ENCODE measurements around the gene PDLIM3. TPM values are rescaled to one million over a fixed set of nuclear protein-coding genes. Genes with fewer than 3 reads are reported as not detected.

The PDLIM3 gene, protein sequence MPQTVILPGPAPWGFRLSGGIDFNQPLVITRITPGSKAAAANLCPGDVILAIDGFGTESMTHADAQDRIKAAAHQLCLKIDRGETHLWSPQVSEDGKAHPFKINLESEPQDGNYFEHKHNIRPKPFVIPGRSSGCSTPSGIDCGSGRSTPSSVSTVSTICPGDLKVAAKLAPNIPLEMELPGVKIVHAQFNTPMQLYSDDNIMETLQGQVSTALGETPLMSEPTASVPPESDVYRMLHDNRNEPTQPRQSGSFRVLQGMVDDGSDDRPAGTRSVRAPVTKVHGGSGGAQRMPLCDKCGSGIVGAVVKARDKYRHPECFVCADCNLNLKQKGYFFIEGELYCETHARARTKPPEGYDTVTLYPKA
- 100 to 1,000 TPM in 1 of 6 donors, 10 to 100 TPM in 5; 15.9 to 183 (median 42.2) TPM for total RNA-seq

DNA sequence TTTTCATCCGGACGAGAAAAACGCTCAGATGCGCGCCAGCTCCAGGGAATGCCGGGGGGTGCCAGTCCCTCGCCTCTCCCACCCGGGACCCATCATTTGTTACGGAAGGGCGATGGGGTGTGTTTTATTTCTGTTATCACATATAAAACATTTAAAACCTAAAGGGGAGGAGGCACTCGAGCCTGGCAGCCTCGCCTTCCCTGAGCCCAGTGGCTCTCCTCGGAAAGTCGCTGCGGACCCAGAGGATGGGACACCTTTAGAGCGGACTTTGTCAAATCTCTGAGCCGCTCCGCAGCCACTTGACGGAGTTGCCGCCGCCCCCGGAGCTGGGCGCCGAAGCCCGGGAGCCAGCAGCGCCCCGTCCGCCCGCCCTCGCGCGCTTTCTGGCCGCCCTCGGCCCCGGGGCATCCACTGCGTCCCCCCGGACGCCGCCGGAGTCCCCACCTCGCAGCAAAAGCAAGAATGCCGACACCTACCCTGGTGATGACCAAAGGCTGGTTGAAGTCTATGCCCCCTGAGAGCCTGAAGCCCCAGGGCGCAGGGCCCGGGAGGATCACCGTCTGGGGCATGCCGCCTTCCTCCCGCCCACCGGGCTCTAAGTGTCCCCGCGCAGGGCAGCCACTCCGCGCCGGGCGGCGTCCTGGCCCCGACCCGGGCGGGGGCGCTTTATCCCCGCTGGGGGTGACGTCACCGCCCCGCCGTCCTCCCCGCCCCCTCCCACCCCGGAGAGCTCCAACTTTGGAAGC lies at the start of gene PDLIM3:
PDLIM3 (minus strand) TSS at position 642 of the 746 bp plus-strand sequence; CDS start at position 569, 73 bp downstream.
- H3K36me3 ChIP-seq = no peaks in the 10 kb centered on the region
- ATAC-seq (ENCODE audit: low FRiP score in 2 of 2) = peak; percentile 66 to 91
- H3K4me3 ChIP-seq = peak within 1 kb of the TSS; percentile 44 to 76 (median 60)
- peak; percentile 43 to 93 for DNase-seq
- TF ChIP-seq EP300 (IDR thresholded peaks at IDR 0.05) (no peak), POLR2A (IDR thresholded peaks at IDR 0.05) (peak in 3 of 4 donors; percentile 48 to 78 (median 69)), POLR2AphosphoS5 (IDR thresholded peaks at IDR 0.05) (peak; percentile 87 to 90)
- TF ChIP-seq, protein P1, sequence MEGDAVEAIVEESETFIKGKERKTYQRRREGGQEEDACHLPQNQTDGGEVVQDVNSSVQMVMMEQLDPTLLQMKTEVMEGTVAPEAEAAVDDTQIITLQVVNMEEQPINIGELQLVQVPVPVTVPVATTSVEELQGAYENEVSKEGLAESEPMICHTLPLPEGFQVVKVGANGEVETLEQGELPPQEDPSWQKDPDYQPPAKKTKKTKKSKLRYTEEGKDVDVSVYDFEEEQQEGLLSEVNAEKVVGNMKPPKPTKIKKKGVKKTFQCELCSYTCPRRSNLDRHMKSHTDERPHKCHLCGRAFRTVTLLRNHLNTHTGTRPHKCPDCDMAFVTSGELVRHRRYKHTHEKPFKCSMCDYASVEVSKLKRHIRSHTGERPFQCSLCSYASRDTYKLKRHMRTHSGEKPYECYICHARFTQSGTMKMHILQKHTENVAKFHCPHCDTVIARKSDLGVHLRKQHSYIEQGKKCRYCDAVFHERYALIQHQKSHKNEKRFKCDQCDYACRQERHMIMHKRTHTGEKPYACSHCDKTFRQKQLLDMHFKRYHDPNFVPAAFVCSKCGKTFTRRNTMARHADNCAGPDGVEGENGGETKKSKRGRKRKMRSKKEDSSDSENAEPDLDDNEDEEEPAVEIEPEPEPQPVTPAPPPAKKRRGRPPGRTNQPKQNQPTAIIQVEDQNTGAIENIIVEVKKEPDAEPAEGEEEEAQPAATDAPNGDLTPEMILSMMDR (IDR thresholded peaks at IDR 0.05) = no peak
- 5 to 6% methylated on average over 11 to 22 of the region's 66 CpGs for WGBS, 2 donors
- H3K4me1 ChIP-seq = peaks cover 0 to 13% (median 3%) of the 10 kb centered on the region in 4 donors
- peak within 1 kb of the TSS; percentile 79 to 91 (median 88) for H3K27ac ChIP-seq
- no peaks in the 10 kb centered on the region for H3K9me3 ChIP-seq
- no peaks in the 10 kb centered on the region for H3K27me3 ChIP-seq

GRCh38 chr4:185583813-185584212 lies 48.5 kb upstream of the PDLIM3 start:
- H3K36me3 ChIP-seq = no peaks in the 10 kb centered on the region
- H3K9me3 ChIP-seq = no peaks in the 10 kb centered on the region
- H3K4me1 ChIP-seq = no peaks in the 10 kb centered on the region
- no peaks in the 10 kb centered on the region for H3K27me3 ChIP-seq
- 100% methylated on average over 1 of the region's 1 CpG for WGBS, 2 donors
- DNase-seq = no peak
- no peak overlapping the region for H3K4me3 ChIP-seq
- ATAC-seq (ENCODE audit: low FRiP score in 2 of 2) = no peak
- no peak overlapping the region for H3K27ac ChIP-seq
- TF ChIP-seq POLR2AphosphoS5 (IDR thresholded peaks at IDR 0.05) (no peak), EP300 (IDR thresholded peaks at IDR 0.05) (no peak), POLR2A (IDR thresholded peaks at IDR 0.05) (no peak)
- TF ChIP-seq, protein P1 (IDR thresholded peaks at IDR 0.05) = no peak

DNA sequence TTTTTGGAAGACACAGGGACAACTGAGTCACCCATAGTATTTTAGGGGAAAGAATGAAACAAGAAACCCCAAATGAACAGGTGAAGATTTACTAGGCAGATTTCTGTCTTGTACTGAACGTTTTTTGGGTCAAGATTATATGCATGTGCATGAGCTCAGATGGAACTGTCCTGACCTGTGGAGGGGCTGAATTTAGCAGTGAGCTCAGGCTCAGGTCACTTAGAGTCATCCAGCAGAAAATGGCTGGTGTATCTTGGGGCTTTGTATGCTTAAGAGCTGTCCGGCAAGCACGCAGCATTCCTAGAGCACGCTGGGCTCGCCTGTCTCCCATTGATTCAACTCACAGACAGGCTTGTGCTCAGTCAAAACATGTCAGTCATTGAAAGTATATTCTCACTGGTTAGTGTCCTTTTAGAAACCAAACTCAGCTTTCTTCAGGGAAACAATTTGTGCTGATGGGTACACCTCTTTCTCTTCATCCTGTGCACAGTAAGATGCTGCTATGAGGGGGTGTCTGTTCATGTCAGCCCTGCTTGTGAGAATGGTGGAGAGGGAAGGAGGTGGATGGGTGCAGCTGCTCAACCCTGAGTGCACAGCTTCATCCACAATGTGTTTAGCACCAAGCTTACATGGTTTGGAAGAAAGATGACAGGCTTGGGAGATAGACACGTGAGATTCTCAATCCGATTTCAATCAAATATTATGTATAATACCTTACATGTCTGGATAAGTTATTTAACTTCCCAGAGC lies 47.5 kb upstream of the PDLIM3 start:
- Histone ChIP-seq H3K36me3 (no peaks in the 10 kb centered on the region), H3K4me3 (no peak overlapping the region), H3K4me1 (no peaks in the 10 kb centered on the region), H3K27ac (no peak overlapping the region), H3K27me3 (no peaks in the 10 kb centered on the region), H3K9me3 (no peaks in the 10 kb centered on the region)
- TF ChIP-seq POLR2A (IDR thresholded peaks at IDR 0.05) = no peak
- TF ChIP-seq EP300 (IDR thresholded peaks at IDR 0.05) = no peak
- no peak for TF ChIP-seq POLR2AphosphoS5 (IDR thresholded peaks at IDR 0.05)
- TF ChIP-seq, protein P1 (IDR thresholded peaks at IDR 0.05) = no peak
- WGBS, 2 donors = 78 to 88% methylated on average over 7 of the region's 7 CpGs
- no peak for DNase-seq
- ATAC-seq (ENCODE audit: low FRiP score in 2 of 2) = no peak

GRCh38 chr4:185580699-185581098 lies 45.4 kb upstream of the PDLIM3 start:
- Histone ChIP-seq H3K36me3 (no peaks in the 10 kb centered on the region), H3K27me3 (no peaks in the 10 kb centered on the region), H3K4me1 (no peaks in the 10 kb centered on the region), H3K4me3 (no peak overlapping the region), H3K27ac (no peak overlapping the region), H3K9me3 (no peaks in the 10 kb centered on the region)
- DNase-seq (no peak), ATAC-seq (ENCODE audit: low FRiP score in 2 of 2) (no peak)
- no peak for TF ChIP-seq POLR2A (IDR thresholded peaks at IDR 0.05)
- no peak for TF ChIP-seq EP300 (IDR thresholded peaks at IDR 0.05)
- TF ChIP-seq, protein P1 (IDR thresholded peaks at IDR 0.05) = no peak
- TF ChIP-seq POLR2AphosphoS5 (IDR thresholded peaks at IDR 0.05) = no peak
- 89 to 94% methylated on average over 4 to 12 of the region's 12 CpGs for WGBS, 2 donors
